ENCODE measurements around the gene ASTN2.

GRCh38 chr9:116452634-116453033 lies 962.2 kb downstream of the ASTN2 start:
- TF ChIP-seq, protein P1, sequence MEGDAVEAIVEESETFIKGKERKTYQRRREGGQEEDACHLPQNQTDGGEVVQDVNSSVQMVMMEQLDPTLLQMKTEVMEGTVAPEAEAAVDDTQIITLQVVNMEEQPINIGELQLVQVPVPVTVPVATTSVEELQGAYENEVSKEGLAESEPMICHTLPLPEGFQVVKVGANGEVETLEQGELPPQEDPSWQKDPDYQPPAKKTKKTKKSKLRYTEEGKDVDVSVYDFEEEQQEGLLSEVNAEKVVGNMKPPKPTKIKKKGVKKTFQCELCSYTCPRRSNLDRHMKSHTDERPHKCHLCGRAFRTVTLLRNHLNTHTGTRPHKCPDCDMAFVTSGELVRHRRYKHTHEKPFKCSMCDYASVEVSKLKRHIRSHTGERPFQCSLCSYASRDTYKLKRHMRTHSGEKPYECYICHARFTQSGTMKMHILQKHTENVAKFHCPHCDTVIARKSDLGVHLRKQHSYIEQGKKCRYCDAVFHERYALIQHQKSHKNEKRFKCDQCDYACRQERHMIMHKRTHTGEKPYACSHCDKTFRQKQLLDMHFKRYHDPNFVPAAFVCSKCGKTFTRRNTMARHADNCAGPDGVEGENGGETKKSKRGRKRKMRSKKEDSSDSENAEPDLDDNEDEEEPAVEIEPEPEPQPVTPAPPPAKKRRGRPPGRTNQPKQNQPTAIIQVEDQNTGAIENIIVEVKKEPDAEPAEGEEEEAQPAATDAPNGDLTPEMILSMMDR (IDR thresholded peaks at IDR 0.05) = no peak
- no peak for TF ChIP-seq POLR2A (IDR thresholded peaks at IDR 0.05)
- no peak for TF ChIP-seq EP300 (IDR thresholded peaks at IDR 0.05)
- no peak for TF ChIP-seq POLR2AphosphoS5 (IDR thresholded peaks at IDR 0.05)
